ENCODE data around the gene CARD6. TPM values are rescaled to one million over a fixed set of nuclear protein-coding genes. Genes with fewer than 3 reads are reported as not detected.

Gene CARD6
- total and polyA plus RNA-seq, 2 of the 4 experiments (the other 2 are of a cell fraction): 1.8 to 4.3 TPM

- H4K20me1 ChIP-seq (ENCODE audit: insufficient read depth, low read length): peaks cover 61% of the 10 kb centered on the region
- no peak overlapping the region for H3K18ac ChIP-seq (ENCODE audit: low read depth, low read length)
- 42% methylated on average over 4 of the region's 13 CpGs; no CpG with 5 or more reads in 1 of the 2 experiments for WGBS, 2 experiments (ENCODE audit: extremely low coverage in 2 of 2, insufficient read length in 1 of 2)
- peak overlapping the region; percentile 95 for H3K23ac ChIP-seq (ENCODE audit: low read depth, low read length)
- TF ChIP-seq MAZ (IDR thresholded peaks at IDR 0.05; ENCODE audit: borderline replicate concordance, low read depth, low read length) (no peak), FOS (IDR thresholded peaks at IDR 0.05; ENCODE audit: low read depth, low read length) (no peak), RFX5 (IDR thresholded peaks at IDR 0.05; ENCODE audit: low read depth, low read length) (no peak), RCOR1 (IDR thresholded peaks at IDR 0.05; ENCODE audit: insufficient replicate concordance, low read length) (no peak), RAD21 (IDR thresholded peaks at IDR 0.05; ENCODE audit: low read length) (no peak), CHD1 (IDR thresholded peaks at IDR 0.05; ENCODE audit: low read depth, low read length) (no peak), MAFK (IDR thresholded peaks at IDR 0.05; ENCODE audit: low read depth, low read length) (no peak), CEBPB (IDR thresholded peaks at IDR 0.05; ENCODE audit: low read depth, low read length) (no peak), CTCF (conservative IDR thresholded peaks at IDR 0.05; ENCODE audit: low read depth, low read length) (no peak)
- H2BK15ac ChIP-seq (ENCODE audit: low read depth, low read length): no peak overlapping the region
- no peaks in the 10 kb centered on the region for H3K9me3 ChIP-seq (ENCODE audit: control insufficient read depth, insufficient read depth, low read length)
- no peak overlapping the region for H2AFZ ChIP-seq (replicated peaks; ENCODE audit: low read length, poor library complexity)
- H3K4ac ChIP-seq (ENCODE audit: low read depth, low read length): peak overlapping the region; percentile 97; the same call in 1 of the 2 replicates
- 0 out of 2 replicates have a peak, but pooled peaks cover 2% of the 10 kb centered on the region for H3K9me1 ChIP-seq (ENCODE audit: insufficient read depth, low read length)
- H2BK5ac ChIP-seq (ENCODE audit: low read depth, low read length, poor library complexity, severe bottlenecking): peak overlapping the region; percentile 89
- no peak overlapping the region; the same call in 1 of the 2 replicates for H4K91ac ChIP-seq (ENCODE audit: insufficient read depth, low read depth, low read length)
- no TSS peak for BruUV-seq (replicated peaks)
- ChIA-PET CTCF (no interaction called here), POLR2A (ENCODE audit: unreplicated experiment) (no interaction called here)
- H3K56ac ChIP-seq (ENCODE audit: extremely low read depth, insufficient read depth, low read length): peak overlapping the region; percentile 98
- ATAC-seq (ENCODE audit: low read depth) (no peak), DNase-seq (no peak)
- H2BK120ac ChIP-seq (ENCODE audit: low read depth, low read length): no peak overlapping the region
- peaks cover 2% of the 10 kb centered on the region; the same call in 1 of the 2 replicates for H3K4me1 ChIP-seq (ENCODE audit: control insufficient read depth, insufficient read depth, low read length)
- peak overlapping the region; percentile 98 for H3K4me2 ChIP-seq (ENCODE audit: low read depth, low read length)
- in situ Hi-C loops (cut with MboI; ENCODE audit: low sequenced_read_pairs): no loop called here
- H3K79me1 ChIP-seq (ENCODE audit: low read depth in 1 of 2, low read length in 2 of 2): peaks cover 18 to 67% of the 10 kb centered on the region in 2 experiments
- intact Hi-C loops (cut with micrococcal nuclease): loop anchor here (2.0 to 5.0 kb wide), 2 partner anchors 79 to 1411 kb away; partner anchors contain the start of genes DAB2 and TTC33
- H4K8ac ChIP-seq (ENCODE audit: low read depth in 2 of 2, low read length in 2 of 2): peak overlapping the region; percentile 84 to 91; a peak in 2 of 4 replicates
- peak overlapping the region; percentile 97 for H3K14ac ChIP-seq (replicated peaks; ENCODE audit: low read depth, low read length)
- H3K4me3 ChIP-seq (ENCODE audit: insufficient read depth, low read depth, low read length): peak overlapping the region; percentile 74
- no peak overlapping the region for H2BK20ac ChIP-seq (ENCODE audit: low read depth, low read length)
- H3K9ac ChIP-seq (ENCODE audit: low read depth, low read length): peak overlapping the region; percentile 95
- no peak overlapping the region for H4K5ac ChIP-seq (ENCODE audit: low read depth, low read length)
- dilution Hi-C loops (cut with HindIII; ENCODE audit: low sequenced_read_pairs, unreplicated experiment): no loop called here
- no peaks in the 10 kb centered on the region for H3K27me3 ChIP-seq (ENCODE audit: control insufficient read depth, insufficient read depth, low read length)
- H3K27ac ChIP-seq (ENCODE audit: insufficient read depth, low read length): peak overlapping the region; percentile 78; the same call in 1 of the 2 replicates
- peaks cover 47% of the 10 kb centered on the region for H3K36me3 ChIP-seq (ENCODE audit: control insufficient read depth, insufficient read depth, low read length)
- H2AK5ac ChIP-seq (ENCODE audit: low read depth, low read length): peak overlapping the region; percentile 97; the same call in 1 of the 2 replicates
- H2AK9ac ChIP-seq (replicated peaks; ENCODE audit: low read depth, low read length, poor library complexity): no peak overlapping the region
These were observed 7.4 kb upstream of the CARD6 start for GRCh38 chr5:40833712-40834229.

Measured in IMR-90 (cell line).